GM21515 (cell line): ENCODE data around the gene RAD52.

Source experiments
- ATAC-seq: cut with Tn5 transposase; IDR thresholded peaks from one replicate; pipeline ENCODE4 v1.9.1; 2021; ENCODE audit not compliant: unreplicated experiment

Gene RAD52

GRCh38 chr12:916240-916639, 33.3 kb downstream of the RAD52 start:
- no peak for ATAC-seq

DNA sequence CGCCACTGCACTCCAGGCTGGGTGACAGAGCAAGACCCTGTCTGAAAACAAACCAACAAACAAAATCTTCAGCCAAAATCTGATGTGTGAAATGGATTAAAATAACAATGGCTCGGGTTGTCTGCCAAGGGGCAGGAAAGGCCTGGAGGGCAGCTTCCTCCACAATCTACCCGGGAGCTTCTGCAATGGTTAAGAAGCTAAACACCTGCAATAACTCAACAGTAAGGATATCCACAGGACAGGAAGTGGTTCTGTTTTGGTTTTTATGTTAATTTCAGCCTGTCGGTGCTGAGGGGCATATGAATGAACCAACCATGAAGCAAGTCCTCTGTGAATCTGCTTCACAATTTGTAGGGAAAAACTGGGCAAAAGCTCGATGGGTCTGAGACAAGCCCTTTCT, 34.4 kb downstream of the RAD52 start:
- no peak for ATAC-seq

DNA sequence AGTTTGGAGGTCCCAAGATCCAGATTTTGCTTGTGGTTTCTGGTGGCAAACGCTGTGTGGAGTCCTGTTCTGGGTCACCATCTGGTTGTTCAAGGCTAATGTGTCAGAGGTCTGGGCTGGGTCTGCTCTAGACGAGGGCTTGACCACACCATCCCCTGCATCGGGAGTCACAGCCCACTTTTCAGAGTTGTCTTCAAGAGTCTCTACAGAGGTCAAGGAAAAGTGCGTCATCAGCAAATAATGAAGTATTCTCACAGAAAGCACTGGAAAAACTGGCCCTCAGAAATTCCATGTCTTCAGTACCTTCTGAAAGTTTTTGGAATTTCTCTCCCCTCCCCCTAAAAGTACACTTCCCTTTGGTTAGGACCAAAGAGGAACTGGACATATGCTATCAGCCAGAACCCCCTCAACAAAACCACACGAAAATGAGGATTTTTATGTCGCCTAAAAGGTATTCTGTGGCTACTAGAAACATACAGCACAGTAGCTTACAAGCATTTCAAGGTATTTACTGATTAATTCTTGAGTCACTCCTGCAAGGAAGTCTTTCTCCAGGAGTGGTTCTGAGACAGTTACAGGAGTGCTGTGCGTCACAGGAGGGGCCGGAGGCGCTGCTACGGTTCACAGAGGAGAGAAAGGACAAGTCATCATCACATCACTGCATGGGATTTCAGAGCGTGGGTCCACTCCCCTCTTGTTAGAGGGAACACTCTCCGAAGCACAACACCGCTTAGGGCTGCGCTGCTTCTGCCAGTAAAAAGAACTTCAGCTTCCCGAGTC, 35.4 kb downstream of the RAD52 start:
- ATAC-seq, result no peak

DNA sequence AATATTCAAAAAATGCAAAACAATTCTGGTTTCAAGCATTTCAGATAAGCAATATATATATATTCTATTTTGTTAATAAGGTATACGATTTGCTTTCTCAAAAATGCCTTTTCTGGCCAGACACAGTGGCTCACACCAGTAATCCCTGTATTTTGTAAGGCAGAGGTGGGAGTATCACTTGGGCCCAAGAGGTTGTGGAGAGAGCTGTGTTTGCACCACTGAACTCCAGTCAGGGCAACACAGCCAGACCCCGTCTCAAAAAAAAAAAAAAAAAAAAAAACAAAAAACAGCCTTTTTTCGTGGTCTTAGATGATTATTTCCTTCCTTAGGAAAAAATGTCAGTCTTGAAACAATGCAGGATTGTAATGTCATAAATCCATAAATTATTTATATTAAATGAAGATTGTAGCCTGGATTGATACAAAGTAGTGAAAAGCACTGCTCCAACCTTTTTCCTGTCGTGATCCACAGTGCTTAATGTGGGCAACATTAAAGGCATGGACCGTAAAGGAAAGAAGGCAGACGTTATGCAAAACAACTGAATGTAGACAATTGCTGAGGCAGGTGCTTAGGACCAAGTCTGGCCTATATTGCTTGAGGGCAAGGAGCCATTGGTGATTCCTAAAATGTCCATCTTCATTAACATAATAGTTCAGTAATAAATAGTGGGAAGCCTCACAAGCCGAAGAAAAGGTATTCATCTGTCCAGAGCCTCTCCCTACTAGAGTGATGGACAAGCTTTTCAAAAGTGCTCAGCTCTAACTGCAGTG, 36.8 kb downstream of the RAD52 start:
- ATAC-seq, result no peak

DNA sequence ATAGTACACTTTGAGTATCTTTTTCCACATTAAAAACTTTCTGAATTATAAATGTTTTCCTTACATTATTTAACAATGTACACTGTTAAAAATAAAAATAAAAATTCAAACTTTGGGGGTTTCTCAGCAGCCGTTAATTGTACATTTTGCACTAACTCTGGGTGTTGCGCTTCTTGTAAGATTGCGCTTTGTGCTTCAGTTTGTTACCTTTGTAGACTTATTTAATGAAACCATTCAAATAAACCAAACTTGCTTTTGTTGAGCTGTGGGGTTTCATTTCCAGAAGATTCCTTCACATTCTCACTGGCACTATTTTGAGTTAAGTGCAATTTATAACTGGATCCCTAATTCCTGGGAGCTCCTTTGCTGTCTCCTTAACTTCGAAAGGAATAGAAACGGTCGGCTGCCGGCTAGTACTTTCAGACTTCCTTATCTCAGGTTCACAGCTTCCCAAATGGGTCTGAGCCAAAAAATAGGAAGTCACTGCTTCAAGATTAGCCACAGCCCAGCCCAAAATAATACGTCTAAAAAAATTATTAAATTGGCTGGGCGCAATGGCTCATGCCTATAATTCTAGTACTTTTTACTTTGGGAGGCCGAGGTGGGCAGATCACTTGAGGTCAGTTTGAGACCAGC, 38.2 kb downstream of the RAD52 start:
- no peak for ATAC-seq

DNA sequence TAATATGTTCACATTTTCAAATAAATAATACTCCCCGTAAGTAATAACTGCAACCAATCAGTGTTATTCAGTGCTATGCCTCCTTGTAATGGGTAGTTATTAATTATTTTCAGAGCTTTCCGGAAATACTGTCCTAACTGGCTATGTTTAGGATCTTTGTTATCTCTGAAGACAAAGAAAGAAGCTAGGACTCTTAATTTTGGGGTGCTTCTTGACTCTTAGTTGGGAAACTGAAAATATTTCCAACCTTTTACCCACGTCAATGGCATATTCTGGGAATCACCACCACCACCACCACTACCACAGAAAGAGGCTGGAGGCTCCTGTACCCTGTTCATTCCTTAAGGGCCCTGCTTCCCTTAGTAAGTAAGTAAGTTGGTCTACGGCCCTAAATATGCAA, 39.1 kb downstream of the RAD52 start:
- ATAC-seq, result no peak

DNA sequence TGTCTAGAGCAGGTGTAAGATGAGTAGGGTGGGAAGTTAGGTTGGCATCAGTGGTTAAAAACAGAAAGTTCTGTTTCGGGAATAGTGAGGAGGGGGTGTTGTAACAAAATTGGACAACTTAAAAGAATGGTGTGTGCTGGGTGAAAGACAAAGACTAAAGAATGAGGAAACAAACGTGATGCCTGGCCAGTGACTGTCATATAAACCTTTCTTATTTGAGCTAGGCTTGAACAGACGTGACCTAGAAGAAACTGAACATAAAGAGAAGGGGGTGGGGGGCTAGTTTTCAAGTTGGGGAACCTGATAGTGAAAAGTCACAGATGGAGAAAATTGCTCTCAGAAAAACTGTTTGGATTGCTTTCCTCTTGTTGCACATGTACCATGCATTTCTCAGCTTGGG, 39.6 kb downstream of the RAD52 start:
- ATAC-seq, result no peak

DNA sequence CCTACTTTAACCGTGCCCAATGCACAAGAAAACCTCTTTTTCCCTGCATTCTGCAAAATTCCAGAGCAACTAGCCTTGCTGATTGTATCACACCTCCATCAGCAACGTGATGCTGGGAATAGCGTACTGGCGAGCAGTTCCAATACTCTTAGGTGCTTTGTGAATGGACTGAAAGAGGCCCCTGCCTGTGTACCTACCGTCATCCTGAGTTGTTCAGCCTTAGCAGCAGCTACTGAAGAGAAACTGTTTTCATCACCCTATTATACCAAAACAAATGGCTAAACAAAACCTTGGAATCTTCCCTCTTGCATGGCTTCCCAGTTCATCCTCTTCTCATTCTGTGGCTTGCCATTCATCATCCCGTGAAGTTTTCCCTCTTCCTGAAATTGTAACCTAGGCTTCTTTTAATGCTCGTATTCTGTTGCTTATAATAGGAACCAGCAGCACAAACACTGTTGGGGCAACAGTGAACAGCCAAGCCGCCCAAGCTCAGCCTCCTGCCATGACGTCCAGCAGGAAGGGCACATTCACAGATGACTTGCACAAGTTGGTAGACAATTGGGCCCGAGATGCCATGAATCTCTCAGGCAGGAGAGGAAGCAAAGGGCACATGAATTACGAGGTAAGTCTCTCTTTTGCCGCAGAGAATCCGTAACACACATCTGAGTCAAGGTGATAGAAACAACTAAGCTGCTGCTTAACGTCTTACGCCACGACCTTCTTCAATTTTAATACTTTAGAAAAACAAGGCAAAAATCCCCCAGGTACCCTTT, 41.9 kb downstream of the RAD52 start:
- ATAC-seq, result no peak

DNA sequence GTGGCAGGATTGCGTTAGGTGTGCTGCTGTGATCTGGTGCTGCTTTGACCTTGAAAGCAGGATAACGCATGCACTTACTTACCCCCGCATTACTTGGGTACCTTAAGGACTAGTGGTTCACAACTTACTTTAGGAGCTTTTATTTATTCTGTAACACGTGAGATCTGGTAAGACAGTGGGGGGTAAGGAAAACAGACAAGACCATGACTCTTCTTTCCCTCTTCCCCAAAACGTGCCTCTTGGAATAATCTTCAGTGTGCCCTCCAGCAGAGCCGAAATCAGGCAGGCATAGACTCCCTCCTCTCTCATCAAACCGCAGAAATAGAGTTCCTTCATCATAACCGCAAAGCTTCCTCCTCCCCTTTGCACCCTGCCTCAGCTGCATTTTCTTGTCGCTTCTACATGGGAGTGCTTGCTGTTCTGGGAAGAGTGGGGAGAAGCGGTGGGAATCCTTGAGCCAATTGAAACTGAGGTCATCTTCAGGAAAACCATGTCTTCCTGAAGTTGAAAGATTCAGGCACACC, 43.4 kb downstream of the RAD52 start:
- no peak for ATAC-seq

DNA sequence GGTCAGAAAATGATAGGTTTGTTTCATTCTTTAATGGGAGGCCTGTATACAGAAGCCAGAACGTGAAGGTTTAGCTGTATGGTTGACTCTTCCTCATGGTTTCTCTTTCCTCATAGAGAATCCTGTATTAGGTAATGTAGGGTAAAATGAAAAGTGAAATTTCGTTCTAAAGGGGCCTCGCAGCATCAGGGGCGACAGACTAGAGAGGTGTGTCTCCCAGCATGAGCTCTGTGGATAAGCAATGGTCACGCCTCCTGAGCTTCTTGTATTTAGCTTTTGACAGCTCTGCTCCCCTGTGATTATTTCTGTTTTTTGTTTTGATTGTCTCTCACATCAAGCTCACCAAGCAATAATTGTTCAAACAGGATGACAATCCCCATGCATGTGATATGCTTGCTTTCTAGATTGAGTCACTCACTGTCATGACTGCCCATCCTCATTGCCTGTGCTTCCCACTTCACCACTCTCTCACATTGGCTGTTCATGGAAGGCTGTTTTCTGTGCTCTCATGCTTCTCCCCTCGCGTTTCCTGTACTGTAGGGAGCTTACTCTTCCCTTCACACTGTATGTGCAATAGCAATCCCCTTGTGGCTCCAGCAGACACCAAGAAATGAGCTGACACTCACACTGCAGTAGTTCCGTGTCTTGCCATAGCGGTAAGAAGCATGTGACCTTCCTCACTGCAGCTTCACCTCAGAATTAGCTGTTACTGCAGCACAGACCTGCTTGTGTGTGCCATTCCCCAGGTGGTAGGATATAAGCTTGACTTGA, 44.0 kb downstream of the RAD52 start:
- no peak for ATAC-seq

DNA sequence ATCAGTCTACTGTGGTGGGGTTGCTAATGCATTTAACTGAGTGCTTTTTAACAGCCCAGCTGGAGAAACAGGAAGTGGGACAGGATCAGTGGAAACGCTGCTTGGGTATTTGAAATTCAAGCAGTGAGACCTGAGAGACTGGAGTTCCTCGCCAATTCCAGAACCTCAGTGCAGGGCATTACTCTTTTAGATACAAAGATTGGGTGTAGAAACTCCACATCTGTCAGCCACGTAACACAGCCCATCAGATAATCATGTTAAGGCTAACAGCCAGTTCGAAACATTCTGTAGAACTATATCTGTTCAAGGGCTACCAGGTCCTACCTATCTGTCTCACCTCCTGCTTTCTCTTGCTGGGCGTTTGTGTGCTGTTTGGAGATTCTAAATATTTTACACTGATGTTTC, 45.5 kb downstream of the RAD52 start:
- no peak for ATAC-seq

- ATAC-seq, result no peak
Observed at GRCh38 chr12:903055-903454, 46.4 kb downstream of the RAD52 start.

- ATAC-seq, result no peak
Observed at GRCh38 chr12:902581-902980, 46.9 kb downstream of the RAD52 start.

- no peak for ATAC-seq
Observed at GRCh38 chr12:897386-897785, 52.1 kb downstream of the RAD52 start.

DNA sequence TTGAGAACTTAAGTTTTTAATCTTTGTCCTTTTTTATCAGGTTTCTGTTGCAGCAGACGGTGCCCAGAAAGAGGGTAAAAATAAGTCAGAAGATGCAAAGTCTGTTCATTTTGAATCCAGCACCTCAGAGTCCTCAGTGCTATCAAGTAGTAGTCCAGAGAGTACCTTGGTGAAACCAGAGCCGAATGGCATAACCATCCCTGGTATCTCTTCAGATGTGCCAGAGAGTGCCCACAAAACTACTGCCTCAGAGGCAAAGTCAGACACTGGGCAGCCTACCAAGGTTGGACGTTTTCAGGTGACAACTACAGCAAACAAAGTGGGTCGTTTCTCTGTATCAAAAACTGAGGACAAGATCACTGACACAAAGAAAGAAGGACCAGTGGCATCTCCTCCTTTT, 53.5 kb downstream of the RAD52 start:
- no peak for ATAC-seq

DNA sequence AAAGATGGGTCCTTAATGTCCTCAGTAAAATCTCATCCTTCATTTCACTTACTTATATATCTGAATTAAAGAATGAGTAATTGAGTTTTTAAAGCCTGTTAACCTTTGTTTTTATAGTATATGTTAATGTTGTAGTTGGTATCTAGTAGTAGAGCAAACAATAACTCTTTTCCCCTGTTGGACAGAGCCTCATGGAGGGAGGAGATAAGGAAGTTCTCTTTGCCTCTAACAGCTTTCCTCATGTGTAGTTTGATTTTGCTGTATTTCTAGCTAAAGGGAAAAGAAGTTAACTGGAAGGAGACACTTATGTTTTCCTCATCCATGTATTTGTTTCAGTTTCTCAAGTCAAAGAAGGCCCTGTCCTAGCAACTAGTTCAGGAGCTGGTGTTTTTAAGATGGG, 55.3 kb downstream of the RAD52 start:
- no peak for ATAC-seq

DNA sequence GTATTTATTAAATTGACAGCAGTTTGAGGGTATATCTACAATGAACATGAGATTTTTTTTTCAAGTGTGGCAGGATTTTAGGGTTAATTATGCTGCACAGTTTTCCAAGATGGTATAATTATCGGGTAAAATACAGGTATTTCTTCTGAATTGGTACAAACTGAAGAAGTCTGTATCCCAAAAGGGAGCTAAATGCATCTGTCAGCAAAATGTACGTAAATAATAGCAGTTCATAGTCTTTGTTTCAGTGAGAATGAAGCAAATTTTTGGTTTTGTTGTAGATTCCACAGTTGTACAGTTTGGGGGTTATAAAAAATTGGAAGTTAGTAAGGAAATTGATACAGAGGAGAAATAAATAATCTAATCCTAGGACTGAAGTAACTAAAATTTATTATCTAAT, 63.3 kb downstream of the RAD52 start:
- ATAC-seq, result no peak

DNA sequence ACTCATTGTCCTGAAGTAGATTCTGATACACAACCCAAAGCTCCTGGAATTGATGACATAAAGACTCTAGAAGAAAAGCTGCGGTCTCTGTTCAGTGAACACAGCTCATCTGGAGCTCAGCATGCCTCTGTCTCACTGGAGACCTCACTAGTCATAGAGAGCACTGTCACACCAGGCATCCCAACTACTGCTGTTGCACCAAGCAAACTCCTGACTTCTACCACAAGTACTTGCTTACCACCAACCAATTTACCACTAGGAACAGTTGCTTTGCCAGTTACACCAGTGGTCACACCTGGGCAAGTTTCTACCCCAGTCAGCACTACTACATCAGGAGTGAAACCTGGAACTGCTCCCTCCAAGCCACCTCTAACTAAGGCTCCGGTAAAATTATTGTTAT, 63.8 kb downstream of the RAD52 start:
- no peak for ATAC-seq

DNA sequence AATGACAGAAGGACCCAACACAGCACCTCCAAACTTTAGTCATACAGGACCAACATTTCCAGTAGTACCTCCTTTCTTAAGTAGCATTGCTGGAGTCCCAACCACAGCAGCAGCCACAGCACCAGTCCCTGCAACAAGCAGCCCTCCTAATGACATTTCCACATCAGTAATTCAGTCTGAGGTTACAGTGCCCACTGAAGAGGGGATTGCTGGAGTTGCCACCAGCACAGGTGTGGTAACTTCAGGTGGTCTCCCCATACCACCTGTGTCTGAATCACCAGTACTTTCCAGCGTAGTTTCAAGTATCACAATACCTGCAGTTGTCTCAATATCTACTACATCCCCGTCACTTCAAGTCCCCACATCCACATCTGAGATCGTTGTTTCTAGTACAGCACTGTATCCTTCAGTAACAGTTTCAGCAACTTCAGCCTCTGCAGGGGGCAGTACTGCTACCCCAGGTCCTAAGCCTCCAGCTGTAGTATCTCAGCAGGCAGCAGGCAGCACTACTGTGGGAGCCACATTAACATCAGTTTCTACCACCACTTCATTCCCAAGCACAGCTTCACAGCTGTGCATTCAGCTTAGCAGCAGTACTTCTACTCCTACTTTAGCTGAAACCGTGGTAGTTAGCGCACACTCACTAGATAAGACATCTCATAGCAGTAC, 64.6 kb downstream of the RAD52 start:
- no peak for ATAC-seq

GRCh38 chr12:880656-881055, 68.8 kb downstream of the RAD52 start:
- ATAC-seq, result no peak
